ENCODE results near the gene PLEK2. TPM values are rescaled to one million over a fixed set of nuclear protein-coding genes. Genes with fewer than 3 reads are reported as not detected.
"Not testable (repeated sequence)": the region's sequence is repeated elsewhere in the genome, so short reads cannot be mapped to it uniquely, and the experiment has no call there.

The PLEK2 gene
- total RNA-seq, 1 donor from 2014 or later: 12.9 TPM

GRCh38 chr14:67360470-67361206 is 51.3 kb downstream of the PLEK2 start:
- no peak for DNase-seq (ENCODE audit: low read depth)

- DNase-seq (ENCODE audit: low read depth): peak; percentile 98
These were observed 52.0 kb downstream of the PLEK2 start, which contains the start of the genes ATP6V1D and EIF2S1 for GRCh38 chr14:67359775-67360469. Gene ATP6V1D (minus strand): TSS chr14:67359804. CDS start chr14:67359698, 106 bp downstream. Gene EIF2S1 (plus strand): TSS chr14:67360328. CDS start chr14:67364768, 4,440 bp downstream.

- peak; percentile 45 for DNase-seq (ENCODE audit: low read depth)
These were observed 52.8 kb downstream of the PLEK2 start for GRCh38 chr14:67358924-67359774.

- DNase-seq (ENCODE audit: low read depth): peak; percentile 33
These were observed 54.0 kb downstream of the PLEK2 start for GRCh38 chr14:67357969-67358354.

- no peak for DNase-seq (ENCODE audit: low read depth)
These were observed 54.6 kb downstream of the PLEK2 start for GRCh38 chr14:67357186-67357968.

DNA sequence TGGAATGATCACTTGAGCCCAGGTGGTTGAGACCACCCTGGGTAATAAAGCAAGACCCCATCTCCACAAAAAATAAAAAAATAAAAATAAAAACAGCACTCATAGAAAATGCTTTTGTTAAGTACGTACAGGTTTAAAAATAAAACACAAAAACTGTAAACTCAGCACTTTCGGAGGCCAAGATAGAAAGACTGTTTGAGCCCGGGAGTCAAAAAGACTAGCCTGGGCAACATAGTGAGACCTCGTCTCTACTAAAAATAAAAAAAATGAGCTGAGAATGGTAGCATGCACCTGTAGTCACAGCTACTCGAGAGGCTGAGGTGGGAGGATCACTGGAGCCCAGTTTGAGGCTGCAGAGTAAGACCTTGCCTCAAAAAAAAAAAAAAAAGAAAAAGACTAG is 59.9 kb downstream of the PLEK2 start:
- no peak for DNase-seq (ENCODE audit: low read depth)

GRCh38 chr14:67345583-67345982 is 66.4 kb downstream of the PLEK2 start:
- no peak for DNase-seq (ENCODE audit: low read depth)

DNA sequence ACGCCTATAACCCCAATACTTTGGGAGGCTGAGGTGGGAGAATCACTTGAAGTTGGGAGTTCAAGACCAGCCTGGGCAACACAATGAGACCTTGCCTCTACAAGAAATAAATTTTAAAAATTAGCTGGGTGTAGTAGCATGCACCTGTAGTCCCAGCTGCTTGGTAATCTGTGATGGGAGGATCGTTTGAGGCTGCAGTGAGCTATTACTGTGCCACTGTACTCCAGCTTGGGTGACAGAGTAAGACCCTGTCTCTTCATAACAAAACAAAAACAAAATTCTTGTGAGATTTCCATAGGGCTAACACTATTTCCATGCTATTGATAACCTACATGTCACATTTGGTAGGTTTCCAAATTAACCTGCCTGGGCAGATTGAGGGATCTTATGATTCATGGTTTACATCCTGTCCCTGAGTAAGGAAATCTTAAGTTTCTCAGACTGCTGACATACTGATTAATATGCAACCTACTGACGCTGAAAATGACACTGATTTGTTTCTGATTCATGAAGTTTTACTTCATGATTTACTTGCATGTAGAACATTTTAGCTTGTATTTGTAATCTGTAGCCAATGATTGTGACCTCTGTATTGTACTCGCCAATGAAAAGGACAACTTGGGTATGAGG is 68.2 kb downstream of the PLEK2 start:
- peak; percentile 68 for DNase-seq (ENCODE audit: low read depth)

- DNase-seq (ENCODE audit: low read depth): not testable (repeated sequence)
These were observed 70.7 kb downstream of the PLEK2 start for GRCh38 chr14:67341231-67341630.

Other genes starting within 250 kb of the PLEK2 start
- 0.05 TPM in 1 of 2 replicates, not detected in the other for gene GARIN2, start 222.7 kb downstream of the PLEK2 start, total RNA-seq
- 56.4 and 79.4 TPM in 2 replicates for gene PALS1, start 170.7 kb downstream of the PLEK2 start, total RNA-seq
- gene ATP6V1D, start 52.4 kb downstream of the PLEK2 start, total RNA-seq: 159 and 202 TPM in 2 replicates
- 177 and 261 TPM in 2 replicates for gene EIF2S1, start 51.8 kb downstream of the PLEK2 start, total RNA-seq
- 0.69 and 3.9 TPM in 2 replicates for gene TMEM229B, start 76.6 kb upstream of the PLEK2 start, total RNA-seq
- 1.7 and 7.3 TPM in 2 replicates for gene PLEKHH1, start 121.1 kb upstream of the PLEK2 start, total RNA-seq
- 10.9 and 14.0 TPM in 2 replicates for gene PIGH, start 188.1 kb upstream of the PLEK2 start, total RNA-seq
- 4.5 and 17.4 TPM in 2 replicates for gene ARG2, start 207.8 kb upstream of the PLEK2 start, total RNA-seq